Measurements from ENCODE around the gene ALPK1.
"Not testable (repeated sequence)": the region's sequence is repeated elsewhere in the genome, so short reads cannot be mapped to it uniquely, and the experiment has no call there.

Gene ALPK1

DNA sequence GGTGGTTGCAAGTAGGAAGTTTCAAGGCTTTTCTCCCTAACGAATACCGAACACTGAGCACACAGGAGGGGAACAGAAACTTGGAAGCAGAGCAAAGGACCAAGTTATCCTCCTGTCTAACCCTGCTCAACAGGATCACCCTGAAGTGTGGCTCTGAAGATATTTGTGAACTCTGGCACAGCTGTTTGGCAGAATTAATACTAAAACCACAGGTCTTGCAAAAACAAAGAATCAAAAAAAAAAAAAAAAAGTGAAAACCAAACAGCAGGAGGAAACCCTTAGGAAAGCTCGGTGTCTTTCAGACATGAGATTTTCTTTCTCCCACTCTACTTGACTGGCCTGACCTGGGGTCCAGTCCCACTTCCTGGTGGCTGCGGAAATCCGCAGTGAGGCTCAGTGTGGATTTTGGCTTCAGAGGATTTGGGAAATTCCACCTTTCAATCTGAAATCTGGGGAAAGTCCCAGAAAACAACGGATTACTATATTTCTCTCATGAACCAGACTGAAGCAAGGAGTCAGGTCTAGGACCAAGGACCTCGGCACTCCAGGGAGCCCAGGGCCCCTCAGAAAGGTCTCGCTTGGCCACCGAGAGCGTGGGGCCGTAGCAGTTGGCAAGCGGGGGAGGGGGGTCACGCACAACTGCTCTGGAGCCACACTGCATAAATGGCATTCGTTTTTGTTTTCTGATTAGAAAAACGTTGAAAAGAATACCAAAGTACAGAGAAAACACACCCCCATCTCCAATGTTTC is 12.3 kb upstream of the ALPK1 start:
- DNase-seq = peak; percentile 41

DNA sequence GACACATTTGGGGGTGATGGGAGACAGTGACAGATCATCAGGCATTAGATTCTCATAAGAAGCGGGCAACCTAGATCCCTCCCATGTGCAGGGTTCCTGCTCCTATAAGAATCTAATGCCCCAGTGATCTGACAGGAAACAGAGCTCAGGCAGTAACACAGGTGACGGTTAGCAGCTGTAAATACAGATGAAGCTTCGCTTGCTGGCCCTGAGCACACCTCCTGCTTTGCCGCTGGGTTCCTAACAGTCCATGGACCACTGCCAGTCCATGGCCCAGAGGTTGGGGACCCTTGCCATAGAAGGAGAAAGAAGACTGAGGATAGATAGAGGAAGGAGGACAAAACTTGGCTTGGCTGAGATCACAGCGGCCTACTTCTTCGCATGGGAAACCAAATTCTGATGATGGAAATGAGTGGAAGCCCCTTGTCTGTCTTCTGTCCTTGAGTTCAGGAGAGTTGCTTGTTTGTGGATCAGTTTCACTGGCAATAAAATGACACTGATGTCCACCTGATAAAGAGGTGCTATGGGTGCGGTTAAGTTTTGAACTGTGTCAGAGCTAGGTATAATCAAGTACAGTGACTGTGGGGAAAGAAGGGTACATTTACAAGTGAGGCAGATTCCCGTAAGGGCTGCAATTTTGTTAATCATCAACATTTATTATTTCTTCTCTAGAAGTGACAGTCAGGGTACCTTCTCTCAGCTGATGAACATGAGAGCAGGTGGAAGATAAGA is 9.7 kb upstream of the ALPK1 start:
- DNase-seq = no peak

DNA sequence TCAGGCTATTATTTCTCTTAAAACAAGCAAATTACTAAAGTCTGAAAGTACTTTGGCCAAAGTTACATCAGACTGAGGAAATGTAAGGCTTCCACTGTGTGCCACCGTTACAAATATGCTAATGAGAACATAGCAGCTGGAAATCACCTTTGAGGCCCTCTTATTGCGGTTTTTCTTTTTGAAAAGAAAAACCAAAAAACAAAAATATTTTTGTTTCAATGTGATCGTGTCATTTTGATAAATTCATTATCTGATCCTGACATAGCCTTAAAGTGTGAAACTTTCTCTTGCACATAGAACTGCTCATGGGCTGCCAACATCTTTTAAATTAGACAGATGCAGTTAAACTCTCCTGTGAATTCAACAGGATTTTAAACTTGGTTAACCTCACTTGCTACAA is 8.7 kb upstream of the ALPK1 start:
- DNase-seq = no peak

DNA sequence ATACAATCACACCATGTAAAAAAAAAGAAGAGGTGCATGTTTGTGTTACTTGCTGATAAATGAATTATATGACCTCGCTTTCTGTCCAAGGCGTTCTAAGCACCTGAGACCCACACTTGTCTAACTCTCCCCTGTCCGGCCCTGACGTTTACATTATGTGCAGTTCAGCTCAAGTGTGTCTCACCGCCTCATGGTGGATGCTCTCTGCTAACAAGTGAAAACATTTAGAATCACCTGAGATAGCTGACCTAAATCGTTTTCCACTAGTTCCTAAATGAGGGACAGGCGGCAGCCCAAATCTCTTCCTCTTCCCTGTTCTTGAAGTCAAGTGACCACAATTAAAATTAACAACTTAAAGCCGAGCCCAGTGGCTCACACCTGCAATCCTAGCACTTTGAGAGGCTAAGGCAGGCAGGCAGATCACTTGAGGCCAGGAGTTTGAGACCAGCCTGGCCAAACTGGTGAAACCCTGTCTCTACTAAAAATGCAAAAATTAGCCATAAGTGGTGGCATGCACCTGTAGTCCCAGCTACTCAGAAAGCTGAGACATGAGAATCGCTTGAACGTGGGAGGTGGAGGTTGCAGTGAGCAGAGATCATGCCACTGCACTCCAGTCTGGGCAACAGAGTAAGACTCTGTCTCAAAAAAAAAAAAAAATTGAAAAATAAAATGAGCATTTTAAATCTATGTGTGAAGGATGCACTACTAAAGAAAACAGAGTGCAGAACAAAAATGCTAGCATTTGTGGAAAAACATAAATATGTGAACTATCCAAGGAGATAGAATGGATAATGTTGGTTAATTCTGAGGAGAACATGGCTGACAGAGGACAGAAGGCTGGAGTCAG is 7.5 kb upstream of the ALPK1 start:
- DNase-seq = no peak

DNA sequence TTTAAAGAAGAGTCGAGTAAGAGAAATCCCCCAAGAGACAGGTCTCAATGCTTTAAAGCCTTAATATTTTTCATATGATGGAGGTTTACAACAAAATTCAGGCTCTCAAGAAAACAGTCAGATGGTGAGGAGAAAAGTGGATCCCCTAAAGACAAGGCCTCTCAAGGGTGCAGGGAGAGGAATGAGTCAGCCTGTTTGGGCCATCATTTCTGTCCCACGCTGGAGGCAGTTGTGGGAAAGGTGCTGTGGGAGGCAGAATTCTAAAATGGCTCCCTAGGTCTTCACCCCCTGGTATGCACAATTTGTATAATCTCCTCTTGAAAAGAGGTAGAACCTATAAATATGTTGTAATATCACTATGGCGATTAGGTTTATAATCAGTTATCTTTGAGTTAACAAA is 6.8 kb upstream of the ALPK1 start:
- no peak for DNase-seq

GRCh38 chr4:112299721-112300120 is 2.6 kb downstream of the ALPK1 start:
- no peak for DNase-seq

- no peak for DNase-seq
Measured at GRCh38 chr4:112302320-112303274, 5.4 kb downstream of the ALPK1 start.

DNA sequence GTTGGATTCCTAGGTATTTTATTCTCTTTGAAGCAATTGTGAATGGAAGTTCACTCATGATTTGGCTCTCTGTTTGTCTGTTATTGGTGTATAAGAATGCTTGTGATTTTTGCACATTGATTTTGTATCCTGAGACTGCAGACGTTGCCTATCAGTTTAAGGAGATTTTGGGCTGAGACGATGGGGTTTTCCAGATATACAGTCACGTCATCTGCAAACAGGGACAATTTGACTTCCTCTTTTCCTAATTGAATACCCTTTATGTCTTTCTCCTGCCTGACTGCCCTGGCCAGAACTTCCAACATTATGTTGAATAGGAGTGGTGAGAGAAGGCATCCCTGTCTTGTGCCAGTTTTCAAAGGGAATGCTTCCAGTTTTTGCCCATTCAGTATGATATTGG is 8.3 kb downstream of the ALPK1 start:
- not testable (repeated sequence) for DNase-seq

DNA sequence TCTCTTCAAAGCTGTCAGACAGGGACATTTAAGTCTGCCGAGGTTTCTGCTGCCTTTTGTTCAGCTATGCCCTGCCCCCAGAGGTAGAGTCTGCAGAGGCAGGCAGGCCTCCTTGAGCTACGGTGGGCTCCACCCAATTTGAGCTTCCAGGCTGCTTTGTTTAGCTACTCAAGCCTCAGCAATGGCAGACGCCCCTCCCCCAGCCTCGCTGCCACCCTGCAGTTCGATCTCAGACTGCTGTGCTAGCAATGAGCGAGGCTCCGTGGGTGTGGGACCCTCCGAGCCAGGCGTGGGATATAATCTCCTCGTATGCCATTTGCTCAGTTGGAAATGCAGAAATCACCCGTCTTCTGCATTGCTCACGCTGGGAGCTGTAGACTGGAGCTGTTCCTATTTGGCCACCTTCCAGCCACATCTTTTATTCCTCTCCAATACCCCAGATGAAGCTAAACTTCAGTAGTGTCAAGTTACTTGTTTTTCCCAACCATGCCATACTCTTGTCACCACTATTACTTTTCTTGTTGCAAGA is 12.2 kb downstream of the ALPK1 start:
- not testable (repeated sequence) for DNase-seq

DNA sequence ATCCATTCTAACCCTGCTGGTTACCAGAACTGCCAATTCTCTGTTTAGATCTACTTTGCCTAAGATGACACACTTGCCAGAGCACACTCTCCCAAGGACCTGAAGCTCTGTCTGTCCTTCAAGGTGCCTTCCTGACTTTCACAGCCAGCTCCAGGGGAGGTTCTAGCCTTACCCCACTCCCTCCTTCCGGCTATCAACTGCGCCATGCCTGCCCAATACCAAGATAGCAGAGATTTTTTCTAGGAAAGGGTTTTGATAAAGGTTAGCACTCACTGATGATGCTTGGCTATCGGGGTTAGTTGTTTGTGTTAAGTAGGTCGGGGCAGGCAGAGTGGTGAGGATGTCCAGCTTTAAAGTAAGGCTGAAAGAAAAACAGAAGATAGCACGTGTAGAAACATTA is 14.3 kb downstream of the ALPK1 start:
- no peak for DNase-seq

GRCh38 chr4:112312610-112313239 is 15.6 kb downstream of the ALPK1 start:
- DNase-seq = no peak

- DNase-seq = no peak
Measured at GRCh38 chr4:112315446-112315845, 18.3 kb downstream of the ALPK1 start.

GRCh38 chr4:112316360-112316759 is 19.2 kb downstream of the ALPK1 start:
- DNase-seq = no peak

DNA sequence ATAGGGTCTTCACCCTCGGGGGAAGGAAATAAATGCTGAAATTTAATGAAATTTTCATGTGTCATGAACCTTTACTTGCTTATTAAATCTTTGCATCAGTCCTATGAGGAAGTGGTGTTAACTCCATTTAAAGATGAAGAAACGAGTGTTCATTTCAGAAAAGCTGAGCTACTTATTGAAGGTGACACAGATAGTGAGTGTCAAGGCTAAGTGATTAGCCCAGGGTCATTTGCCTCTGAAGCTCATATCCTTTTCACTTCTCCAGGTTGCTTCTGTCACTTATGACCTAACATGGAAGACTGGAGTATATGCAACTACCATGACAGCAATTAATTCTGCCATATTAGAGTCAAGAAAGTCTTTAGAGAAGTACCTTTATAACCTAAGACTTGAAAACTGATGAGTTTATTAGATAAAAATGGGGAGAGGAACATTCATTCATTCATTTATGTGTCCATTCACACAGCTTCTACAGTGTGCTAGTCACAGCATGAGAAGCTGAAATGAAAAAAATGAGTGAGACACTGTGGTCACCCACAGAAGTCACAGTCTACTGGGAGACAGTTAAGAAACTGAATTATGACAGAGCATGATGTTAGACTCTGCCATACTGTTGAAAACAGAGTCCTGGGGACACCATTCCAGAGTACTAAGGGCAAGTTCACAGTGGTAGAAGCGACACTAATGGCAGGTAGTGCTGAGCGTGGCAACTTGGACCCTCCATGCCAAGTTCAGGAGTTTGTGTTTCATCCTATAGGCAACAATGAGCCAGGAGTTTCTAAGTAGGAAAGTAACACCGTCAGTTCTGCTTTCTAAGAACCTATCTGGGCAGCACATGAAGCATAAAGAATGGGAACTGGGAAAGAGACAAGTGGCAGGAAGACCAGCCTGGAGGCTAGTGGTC is 21.3 kb downstream of the ALPK1 start:
- no peak for DNase-seq

DNA sequence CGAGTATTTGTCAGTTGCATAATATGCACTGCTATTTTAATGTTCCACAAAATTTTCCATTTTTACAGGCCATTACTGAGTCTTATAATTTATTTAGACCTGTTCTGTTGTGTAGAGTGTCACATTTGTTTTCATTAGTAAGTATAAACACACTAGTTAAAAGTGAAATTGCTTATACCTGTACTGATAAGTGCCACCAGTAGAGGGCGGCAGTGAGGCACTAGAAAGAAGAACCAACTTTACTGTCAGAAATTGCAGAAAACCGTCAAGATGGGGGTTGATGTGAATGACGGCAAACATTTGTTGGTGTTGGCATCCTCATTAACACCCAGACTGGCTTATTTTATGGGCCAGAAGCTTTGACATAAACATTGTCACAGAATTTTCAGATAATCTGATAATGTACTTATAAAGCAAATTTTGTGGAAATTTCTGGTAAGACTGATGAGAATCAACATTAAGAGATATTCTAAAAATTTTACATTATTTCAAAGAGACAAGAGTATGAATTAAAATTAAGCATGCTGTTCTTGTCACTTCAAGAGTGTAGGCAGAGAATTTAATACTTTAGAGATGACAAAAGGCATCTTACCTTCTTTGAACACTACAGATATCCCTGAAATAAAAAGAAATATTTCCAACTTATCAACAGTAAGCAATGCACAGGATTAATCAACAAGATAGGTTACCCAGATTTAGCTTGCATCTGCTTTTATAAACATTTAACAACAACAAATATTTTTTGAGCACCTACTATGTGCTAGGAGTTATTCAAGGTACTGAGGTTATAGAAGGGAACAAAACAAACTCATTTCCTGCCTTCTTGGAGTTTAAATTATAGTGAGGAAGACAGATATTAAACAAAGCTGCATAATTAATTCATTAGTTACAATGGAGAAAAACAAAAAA is 24.9 kb downstream of the ALPK1 start:
- peak; percentile 39 for DNase-seq

- DNase-seq = no peak
Measured at GRCh38 chr4:112322866-112323265, 25.7 kb downstream of the ALPK1 start.

GRCh38 chr4:112325530-112325929 is 28.4 kb downstream of the ALPK1 start:
- no peak for DNase-seq

- DNase-seq = peak; percentile 72
Measured at GRCh38 chr4:112327965-112328733, 31.0 kb downstream of the ALPK1 start.

GRCh38 chr4:112328734-112329130 is 31.6 kb downstream of the ALPK1 start:
- no peak for DNase-seq

All from kidney glomerular epithelial cell (primary cell).